ENCODE results near the gene PBRM1.

The PBRM1 gene

GRCh38 chr3:52546111-52546901 is 139.4 kb downstream of the PBRM1 start:
- no peak overlapping the region for H3K4me3 ChIP-seq (ENCODE audit: low read depth, low read length)
- TF ChIP-seq, protein P1, sequence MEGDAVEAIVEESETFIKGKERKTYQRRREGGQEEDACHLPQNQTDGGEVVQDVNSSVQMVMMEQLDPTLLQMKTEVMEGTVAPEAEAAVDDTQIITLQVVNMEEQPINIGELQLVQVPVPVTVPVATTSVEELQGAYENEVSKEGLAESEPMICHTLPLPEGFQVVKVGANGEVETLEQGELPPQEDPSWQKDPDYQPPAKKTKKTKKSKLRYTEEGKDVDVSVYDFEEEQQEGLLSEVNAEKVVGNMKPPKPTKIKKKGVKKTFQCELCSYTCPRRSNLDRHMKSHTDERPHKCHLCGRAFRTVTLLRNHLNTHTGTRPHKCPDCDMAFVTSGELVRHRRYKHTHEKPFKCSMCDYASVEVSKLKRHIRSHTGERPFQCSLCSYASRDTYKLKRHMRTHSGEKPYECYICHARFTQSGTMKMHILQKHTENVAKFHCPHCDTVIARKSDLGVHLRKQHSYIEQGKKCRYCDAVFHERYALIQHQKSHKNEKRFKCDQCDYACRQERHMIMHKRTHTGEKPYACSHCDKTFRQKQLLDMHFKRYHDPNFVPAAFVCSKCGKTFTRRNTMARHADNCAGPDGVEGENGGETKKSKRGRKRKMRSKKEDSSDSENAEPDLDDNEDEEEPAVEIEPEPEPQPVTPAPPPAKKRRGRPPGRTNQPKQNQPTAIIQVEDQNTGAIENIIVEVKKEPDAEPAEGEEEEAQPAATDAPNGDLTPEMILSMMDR (IDR thresholded peaks at IDR 0.05; ENCODE audit: low read depth, low read length) = no peak

- H3K4me3 ChIP-seq (ENCODE audit: low read depth, low read length) = no peak overlapping the region
- TF ChIP-seq, protein P1 (IDR thresholded peaks at IDR 0.05; ENCODE audit: low read depth, low read length) = no peak
Measured at GRCh38 chr3:52544937-52545336, 140.8 kb downstream of the PBRM1 start.

DNA sequence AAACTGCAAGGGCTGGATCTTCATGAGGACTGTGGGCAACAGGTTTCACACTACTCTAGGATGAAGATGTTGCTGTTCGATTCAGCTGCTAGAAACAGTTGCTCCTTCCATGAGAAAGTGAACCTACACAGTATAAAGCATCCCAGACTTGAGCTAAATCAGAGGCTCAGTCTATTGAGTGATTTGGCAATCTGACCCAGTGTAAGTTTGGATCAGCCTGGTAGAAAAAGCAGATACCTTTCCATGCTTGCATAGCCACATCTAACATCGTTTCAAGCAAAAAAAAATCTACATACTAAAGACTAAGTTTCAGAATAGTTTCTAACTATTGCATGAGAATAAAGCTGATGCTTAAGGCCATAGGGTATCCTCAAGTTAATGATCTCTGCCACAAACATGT is 144.7 kb downstream of the PBRM1 start:
- no peak overlapping the region for H3K4me3 ChIP-seq (ENCODE audit: low read depth, low read length)
- TF ChIP-seq, protein P1 (IDR thresholded peaks at IDR 0.05; ENCODE audit: low read depth, low read length) = no peak

- TF ChIP-seq, protein P1 (IDR thresholded peaks at IDR 0.05; ENCODE audit: low read depth, low read length) = no peak
- no peak overlapping the region for H3K4me3 ChIP-seq (ENCODE audit: low read depth, low read length)
Measured at GRCh38 chr3:52539010-52539653, 146.6 kb downstream of the PBRM1 start.

- H3K4me3 ChIP-seq (ENCODE audit: low read depth, low read length) = peak overlapping the region; percentile 88
- TF ChIP-seq, protein P1 (IDR thresholded peaks at IDR 0.05; ENCODE audit: low read depth, low read length) = no peak
Measured at GRCh38 chr3:52537726-52538421, 147.8 kb downstream of the PBRM1 start.

DNA sequence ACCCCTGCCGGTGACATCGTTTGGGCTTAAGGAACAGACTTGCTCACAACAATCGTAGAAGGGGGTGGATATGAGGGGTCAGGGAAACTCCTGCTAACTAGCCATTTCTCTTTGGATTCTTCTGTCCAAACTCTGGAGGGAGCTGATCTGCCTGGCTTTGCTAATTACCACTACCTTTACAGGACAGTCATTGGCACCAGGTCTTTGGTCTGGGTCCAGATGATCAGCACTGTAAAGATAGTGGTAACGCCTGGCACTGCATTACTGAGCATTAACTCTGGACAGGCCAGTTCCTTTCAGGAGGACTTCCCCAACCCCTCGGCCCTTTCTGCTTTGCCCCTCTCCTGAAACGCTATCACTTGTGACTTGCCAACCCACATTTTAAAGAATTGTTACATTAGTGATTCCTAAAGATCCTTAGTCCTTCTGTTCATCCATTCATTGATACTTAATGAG is 148.5 kb downstream of the PBRM1 start:
- TF ChIP-seq, protein P1 (IDR thresholded peaks at IDR 0.05; ENCODE audit: low read depth, low read length) = no peak
- H3K4me3 ChIP-seq (ENCODE audit: low read depth, low read length) = peak overlapping the region; percentile 88
